ENCODE data around the gene HSPB8.

DNA sequence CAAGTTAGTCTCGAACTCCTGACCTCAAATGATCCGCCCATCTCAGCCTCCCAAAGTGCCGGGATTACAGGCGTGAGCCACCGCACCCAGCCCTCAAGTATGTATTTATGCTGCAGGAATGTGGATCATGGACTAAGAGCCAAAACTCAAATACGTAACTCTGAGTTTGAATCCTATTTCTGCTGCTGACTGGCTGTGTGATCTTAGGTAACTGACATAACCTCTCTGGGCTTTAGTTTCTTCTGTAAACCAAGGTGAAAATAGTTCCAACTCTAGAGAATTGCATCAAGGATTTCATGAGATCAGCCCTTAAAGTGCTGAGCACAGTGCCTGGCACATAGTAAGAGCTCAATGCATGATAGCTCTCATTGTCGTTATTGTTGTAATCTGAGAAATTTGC, 37.4 kb downstream of the HSPB8 start:
- TF ChIP-seq, protein P1, sequence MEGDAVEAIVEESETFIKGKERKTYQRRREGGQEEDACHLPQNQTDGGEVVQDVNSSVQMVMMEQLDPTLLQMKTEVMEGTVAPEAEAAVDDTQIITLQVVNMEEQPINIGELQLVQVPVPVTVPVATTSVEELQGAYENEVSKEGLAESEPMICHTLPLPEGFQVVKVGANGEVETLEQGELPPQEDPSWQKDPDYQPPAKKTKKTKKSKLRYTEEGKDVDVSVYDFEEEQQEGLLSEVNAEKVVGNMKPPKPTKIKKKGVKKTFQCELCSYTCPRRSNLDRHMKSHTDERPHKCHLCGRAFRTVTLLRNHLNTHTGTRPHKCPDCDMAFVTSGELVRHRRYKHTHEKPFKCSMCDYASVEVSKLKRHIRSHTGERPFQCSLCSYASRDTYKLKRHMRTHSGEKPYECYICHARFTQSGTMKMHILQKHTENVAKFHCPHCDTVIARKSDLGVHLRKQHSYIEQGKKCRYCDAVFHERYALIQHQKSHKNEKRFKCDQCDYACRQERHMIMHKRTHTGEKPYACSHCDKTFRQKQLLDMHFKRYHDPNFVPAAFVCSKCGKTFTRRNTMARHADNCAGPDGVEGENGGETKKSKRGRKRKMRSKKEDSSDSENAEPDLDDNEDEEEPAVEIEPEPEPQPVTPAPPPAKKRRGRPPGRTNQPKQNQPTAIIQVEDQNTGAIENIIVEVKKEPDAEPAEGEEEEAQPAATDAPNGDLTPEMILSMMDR (IDR thresholded peaks at IDR 0.05) = no peak
- TF ChIP-seq POLR2A (IDR thresholded peaks at IDR 0.05) (no peak), POLR2AphosphoS5 (IDR thresholded peaks at IDR 0.05; ENCODE audit: insufficient read depth in 1 of 2, low read depth in 1 of 2) (no peak)
